HG03575 (cell line): ENCODE results near the gene ABLIM2.

ENCODE experiments used
- ATAC-seq: cut with Tn5 transposase; IDR thresholded peaks from one replicate; pipeline ENCODE4 v1.9.1; 2021; ENCODE audit not compliant: unreplicated experiment, insufficient number of reproducible peaks, low FRiP score; ENCODE audit errors: extremely low read depth

ABLIM2 gene

GRCh38 chr4:7967063-7967440 lies 191.6 kb downstream of the ABLIM2 start:
- no peak for ATAC-seq

- no peak for ATAC-seq
Observed at GRCh38 chr4:7966281-7967062, 192.1 kb downstream of the ABLIM2 start.

GRCh38 chr4:7964890-7965662 lies 193.5 kb downstream of the ABLIM2 start:
- ATAC-seq = no peak

GRCh38 chr4:7964459-7964858 lies 194.2 kb downstream of the ABLIM2 start:
- no peak for ATAC-seq

GRCh38 chr4:7963691-7964090 lies 194.9 kb downstream of the ABLIM2 start:
- no peak for ATAC-seq

GRCh38 chr4:7962609-7963508 lies 195.8 kb downstream of the ABLIM2 start:
- ATAC-seq = no peak

GRCh38 chr4:7960790-7961655 lies 197.6 kb downstream of the ABLIM2 start:
- peak; percentile 36 for ATAC-seq

- ATAC-seq = no peak
Observed at GRCh38 chr4:7960017-7960789, 198.4 kb downstream of the ABLIM2 start.

- ATAC-seq = no peak
Observed at GRCh38 chr4:7959078-7959477, 199.5 kb downstream of the ABLIM2 start.

GRCh38 chr4:7956934-7957656 lies 201.5 kb downstream of the ABLIM2 start:
- ATAC-seq = no peak

GRCh38 chr4:7956270-7956808 lies 202.3 kb downstream of the ABLIM2 start:
- ATAC-seq = no peak

- no peak for ATAC-seq
Observed at GRCh38 chr4:7955393-7955792, 203.2 kb downstream of the ABLIM2 start.

- ATAC-seq = no peak
Observed at GRCh38 chr4:7952615-7953014, 206.0 kb downstream of the ABLIM2 start.

- ATAC-seq = no peak
Observed at GRCh38 chr4:7950301-7951092, 208.1 kb downstream of the ABLIM2 start.

- no peak for ATAC-seq
Observed at GRCh38 chr4:7949759-7950158, 208.9 kb downstream of the ABLIM2 start.

GRCh38 chr4:7947927-7948326 lies 210.7 kb downstream of the ABLIM2 start:
- ATAC-seq = no peak
